Fibroblast of lung (primary cell): ENCODE data around the gene PKHD1.

Source experiments
- CTCF ChIP-seq, 2 donors: IDR thresholded peaks in 1 of 2; conservative IDR thresholded peaks in 1 of 2; 1 replicate in 1 of 2; 2 replicates in 1 of 2; pipeline ENCODE4 v1.5.1; 2011 to 2012; ENCODE audit warnings: low read length in 2 of 2, control low read depth in 1 of 2, inconsistent platforms in 1 of 2, low read depth in 1 of 2, mild to moderate bottlenecking in 1 of 2
- EZH2 ChIP-seq: IDR thresholded peaks from 2 replicates; pipeline ENCODE4 v1.5.1; 2012; ENCODE audit warnings: low read length, control low read depth, mild to moderate bottlenecking; ENCODE audit errors: missing control alignments

GRCh38 chr6:51841626-51842025, 245.8 kb downstream of the PKHD1 start:
- TF ChIP-seq CTCF (conservative IDR thresholded peaks at IDR 0.05 in 1 of 2, IDR thresholded peaks at IDR 0.05 in 1 of 2; ENCODE audit: low read depth in 1 of 2, low read length in 2 of 2) (no peak), EZH2 (no peak)
